Endothelial cell of umbilical vein (primary cell): Measurements from ENCODE around the gene PDE3B. TPM values are rescaled to one million over a fixed set of nuclear protein-coding genes. Genes with fewer than 3 reads are reported as not detected.

Experiments
- BruUV-seq: library from RNA; stranded (reverse); fragments of 400-500 nt; replicated peaks from 2 replicates; lab custom pipeline; 2021; lab: Mats Ljungman, UMichigan
- CTCF ChIA-PET: fragments of 300-600, 350-600 bp; sonication (Branson Sonifier 250); formaldehyde crosslinking; loops from one replicate; lab custom pipeline; 2021; ENCODE audit warnings: antibody characterized with exemption, inconsistent platforms; lab: Charles Lee
- POLR2A ChIA-PET: fragments of 300-600, 350-600 bp; sonication (Branson Sonifier 250); formaldehyde crosslinking; loops from one replicate; lab custom pipeline; 2021; ENCODE audit warnings: antibody characterized with exemption, inconsistent platforms; lab: Charles Lee
- DNase-seq: peaks from one replicate; pipeline ENCODE4 v3.0.0-alpha.2; 2011; ENCODE audit warnings: low read depth, low spot score
- FAIRE-seq: peaks from 2 replicates; lab custom pipeline; 2011; peaks lifted over from hg19 to GRCh38; lab: Jason Lieb, UNC
- H2AFZ ChIP-seq: 2 replicates; pipeline ENCODE4 v1.6.0; 2012; ENCODE audit warnings: low read depth, low read length, control low read depth, inconsistent platforms
- H3K27ac ChIP-seq: 2 replicates; pipeline ENCODE4 v1.5.1; 2011; ENCODE audit warnings: low read depth, mild to moderate bottlenecking, control low read depth, low read length, moderate library complexity; ENCODE audit not compliant: insufficient read depth
- H3K27me3 ChIP-seq, 2 experiments: 2 replicates each; pipeline versions ENCODE4 v1.6.0 to v1.6.1; 2011; ENCODE audit warnings: low read length in 2 of 2, mixed read lengths in 1 of 2; ENCODE audit not compliant: control insufficient read depth in 2 of 2, insufficient read depth in 2 of 2
- H3K36me3 ChIP-seq, 2 experiments: 2 replicates in 1 of 2; 3 replicates in 1 of 2; pipeline ENCODE4 v1.5.1; 2011; ENCODE audit warnings: low read length in 2 of 2, mild to moderate bottlenecking in 1 of 2, moderate library complexity in 1 of 2; ENCODE audit not compliant: control insufficient read depth in 2 of 2, insufficient read depth in 2 of 2; ENCODE audit errors: extremely low read depth in 1 of 2
- H3K4me1 ChIP-seq: 3 replicates; pipeline ENCODE4 v1.5.1; 2011; ENCODE audit warnings: mild to moderate bottlenecking, low read length; ENCODE audit not compliant: control insufficient read depth, insufficient read depth; ENCODE audit errors: extremely low read depth
- H3K4me2 ChIP-seq: 2 replicates; pipeline ENCODE4 v1.6.1; 2011; ENCODE audit warnings: low read length, control low read depth, mixed read lengths; ENCODE audit not compliant: insufficient read depth
- H3K4me3 ChIP-seq, 3 experiments: fragments of 200-600 bp in 1 of 3; sonication (generic), shearing (Covaris generic) in 1 of 3; replicated peaks in 1 of 3; 2 replicates each; pipeline ENCODE4 v1.5.1; 2011 to 2016; ENCODE audit warnings: control low read depth in 3 of 3, low read length in 3 of 3, mild to moderate bottlenecking in 2 of 3, inconsistent platforms in 1 of 3, low read depth in 1 of 3, moderate library complexity in 1 of 3; ENCODE audit not compliant: insufficient read depth in 1 of 3
- H3K79me2 ChIP-seq: 2 replicates; pipeline ENCODE4 v1.6.0; 2012; ENCODE audit warnings: low read length, inconsistent platforms; ENCODE audit not compliant: control insufficient read depth, insufficient read depth
- H3K9ac ChIP-seq: replicated peaks from 2 replicates; pipeline ENCODE3; 2011; ENCODE audit warnings: low read length, control low read depth; ENCODE audit not compliant: insufficient read depth; ENCODE audit errors: extremely low read depth
- H3K9me1 ChIP-seq: replicated peaks from 3 replicates; pipeline ENCODE4 v1.6.0; 2011; ENCODE audit warnings: mild to moderate bottlenecking, low read length; ENCODE audit not compliant: control insufficient read depth, insufficient read depth; ENCODE audit errors: extremely low read depth
- H3K9me3 ChIP-seq: replicated peaks from 2 replicates; pipeline ENCODE4 v1.5.1; 2012; ENCODE audit warnings: low read length, inconsistent platforms; ENCODE audit not compliant: control insufficient read depth, insufficient read depth
- H4K20me1 ChIP-seq: replicated peaks from 2 replicates; pipeline ENCODE3; 2011; ENCODE audit warnings: mild to moderate bottlenecking, low read length; ENCODE audit not compliant: control insufficient read depth, insufficient read depth; ENCODE audit errors: extremely low read depth
- EZH2 ChIP-seq: IDR thresholded peaks from 2 replicates; pipeline ENCODE4 v1.6.1; 2012; ENCODE audit warnings: borderline replicate concordance, low read depth, mild to moderate bottlenecking, moderate library complexity, low read length, inconsistent platforms; ENCODE audit not compliant: severe bottlenecking
- FOS ChIP-seq: IDR thresholded peaks from 2 replicates; pipeline ENCODE4 v1.6.1; 2011; ENCODE audit warnings: mild to moderate bottlenecking, low read length, moderate library complexity, borderline replicate concordance; ENCODE audit not compliant: insufficient read depth
- GATA2 ChIP-seq: IDR thresholded peaks from 2 replicates; pipeline ENCODE4 v1.7.0; 2011; ENCODE audit warnings: low read depth, mild to moderate bottlenecking, moderate library complexity, mixed read lengths, low read length; ENCODE audit not compliant: insufficient read length, insufficient read depth
- JUN ChIP-seq: IDR thresholded peaks from 2 replicates; pipeline ENCODE4 v1.6.1; 2011; ENCODE audit warnings: borderline replicate concordance, low read depth; ENCODE audit not compliant: insufficient read length, insufficient read depth
- MYC ChIP-seq: IDR thresholded peaks from one replicate; pipeline ENCODE4 v1.6.1; 2011; ENCODE audit warnings: mild to moderate bottlenecking, low read depth, low read length
- POLR2A ChIP-seq: IDR thresholded peaks from 2 replicates; pipeline ENCODE4 v1.6.1; 2012; ENCODE audit warnings: low read depth, mild to moderate bottlenecking, control low read depth, low read length
- POLR2AphosphoS5 ChIP-seq: IDR thresholded peaks from 2 replicates; pipeline ENCODE4 v1.6.1; 2012; ENCODE audit warnings: low read depth, mild to moderate bottlenecking, control low read depth, low read length, moderate library complexity; ENCODE audit not compliant: insufficient read depth
- dilution Hi-C: fragments of 300-500 bp; cut with MboI; formaldehyde crosslinking; loops from one replicate; pipeline ENCODE4 v1.15.0; 2019; ENCODE audit warnings: low sequenced_read_pairs; ENCODE audit not compliant: extremely low pct_ligation_motif_present
- intact Hi-C: fragments of 100-400 bp; cut with micrococcal nuclease; formaldehyde crosslinking; loops from one replicate; pipeline ENCODE4 v1.10.0; 2022
- polyA plus RNA-seq, 4 experiments: library from polyadenylated mRNA; depleted of rRNA in 3 of 4; stranded (reverse) in 3 of 4; unstranded in 1 of 4; fragments of >200 nt; gene quantifications; 2 replicates each; pipeline versions ENCODE4 v1.2.1 to v1.2.3, GENCODE V29; 2011 to 2012; ENCODE audit warnings: missing spikeins in 1 of 4
- total RNA-seq: library from RNA; stranded (reverse); gene quantifications from 2 replicates; pipeline ENCODE4 v1.2.3, GENCODE V29; 2021
- TF ChIP-seq, protein P1 (sequence below): IDR thresholded peaks from 2 replicates; pipeline ENCODE4 v1.6.1; 2011; ENCODE audit not compliant: insufficient read depth, insufficient read length
- TF ChIP-seq, protein P2 (sequence below), 2 donors: IDR thresholded peaks; 1 replicate in 1 of 2; 2 replicates in 1 of 2; pipeline ENCODE4 v1.5.1; 2011; ENCODE audit warnings: low read length in 2 of 2, mild to moderate bottlenecking in 2 of 2, moderate library complexity in 2 of 2, control low read depth in 1 of 2, inconsistent platforms in 1 of 2, low read depth in 1 of 2; ENCODE audit not compliant: insufficient read depth in 1 of 2; ENCODE audit errors: extremely low read depth in 1 of 2

Gene PDE3B
- total and polyA plus RNA-seq, 2 donors (not counting 3 experiments of a cell fraction or from before 2014, with no cell fraction given): 0.26 to 1.9 TPM

DNA sequence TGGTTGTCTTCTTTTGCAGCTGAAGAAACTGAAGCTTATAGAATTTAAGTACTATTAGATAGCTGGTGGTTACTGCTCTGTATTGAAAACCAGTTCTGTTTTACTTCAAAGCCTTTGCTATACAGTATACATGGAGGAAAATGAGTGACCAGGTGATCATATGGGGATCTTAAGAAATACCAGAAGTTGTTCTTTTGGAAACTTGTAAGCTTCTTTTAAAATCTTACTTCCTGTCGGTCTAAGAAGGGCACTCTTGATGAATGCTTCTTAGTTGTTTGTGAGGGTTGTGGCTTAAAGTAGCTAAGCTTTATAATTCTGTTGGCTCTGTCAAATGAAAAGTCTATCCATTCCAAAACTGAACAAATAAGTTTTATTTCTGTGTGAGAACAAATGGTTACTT, 55.2 kb downstream of the PDE3B start:
- Histone ChIP-seq H3K27ac (no peak overlapping the region), H3K4me3 (no peak overlapping the region), H3K36me3 (no peaks in the 10 kb centered on the region), H4K20me1 (no peaks in the 10 kb centered on the region), H3K27me3 (no peaks in the 10 kb centered on the region), H3K9me3 (no peaks in the 10 kb centered on the region), H3K4me2 (no peak overlapping the region), H3K4me1 (no peaks in the 10 kb centered on the region), H3K79me2 (no peaks in the 10 kb centered on the region), H3K9me1 (no peaks in the 10 kb centered on the region), H3K9ac (no peak overlapping the region), H2AFZ (no peak overlapping the region)
- ChIA-PET CTCF (interaction anchor here (2.5 kb wide), 1 partner anchor 209 kb away, joined by 8 read pairs; no protein-coding TSS in a partner anchor), POLR2A (no interaction called here)
- no TSS peak for BruUV-seq
- dilution Hi-C loops: no loop called here
- DNase-seq (no peak), FAIRE-seq (no peak)
- TF ChIP-seq, protein P1, sequence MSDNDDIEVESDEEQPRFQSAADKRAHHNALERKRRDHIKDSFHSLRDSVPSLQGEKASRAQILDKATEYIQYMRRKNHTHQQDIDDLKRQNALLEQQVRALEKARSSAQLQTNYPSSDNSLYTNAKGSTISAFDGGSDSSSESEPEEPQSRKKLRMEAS: no peak
- TF ChIP-seq POLR2AphosphoS5 (no peak), POLR2A (no peak), FOS (no peak), GATA2 (no peak), EZH2 (no peak), MYC (no peak), JUN (no peak)
- TF ChIP-seq, protein P2, sequence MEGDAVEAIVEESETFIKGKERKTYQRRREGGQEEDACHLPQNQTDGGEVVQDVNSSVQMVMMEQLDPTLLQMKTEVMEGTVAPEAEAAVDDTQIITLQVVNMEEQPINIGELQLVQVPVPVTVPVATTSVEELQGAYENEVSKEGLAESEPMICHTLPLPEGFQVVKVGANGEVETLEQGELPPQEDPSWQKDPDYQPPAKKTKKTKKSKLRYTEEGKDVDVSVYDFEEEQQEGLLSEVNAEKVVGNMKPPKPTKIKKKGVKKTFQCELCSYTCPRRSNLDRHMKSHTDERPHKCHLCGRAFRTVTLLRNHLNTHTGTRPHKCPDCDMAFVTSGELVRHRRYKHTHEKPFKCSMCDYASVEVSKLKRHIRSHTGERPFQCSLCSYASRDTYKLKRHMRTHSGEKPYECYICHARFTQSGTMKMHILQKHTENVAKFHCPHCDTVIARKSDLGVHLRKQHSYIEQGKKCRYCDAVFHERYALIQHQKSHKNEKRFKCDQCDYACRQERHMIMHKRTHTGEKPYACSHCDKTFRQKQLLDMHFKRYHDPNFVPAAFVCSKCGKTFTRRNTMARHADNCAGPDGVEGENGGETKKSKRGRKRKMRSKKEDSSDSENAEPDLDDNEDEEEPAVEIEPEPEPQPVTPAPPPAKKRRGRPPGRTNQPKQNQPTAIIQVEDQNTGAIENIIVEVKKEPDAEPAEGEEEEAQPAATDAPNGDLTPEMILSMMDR (IDR thresholded peaks at IDR 0.05; ENCODE audit: extremely low read depth in 1 of 2, insufficient read depth in 1 of 2, low read depth in 1 of 2, low read length in 2 of 2): no peak
- intact Hi-C loops: no loop called here
